ENCODE data around the gene MYPOP. TPM values are rescaled to one million over a fixed set of nuclear protein-coding genes. Genes with fewer than 3 reads are reported as not detected.

MYPOP gene
- total RNA-seq, 1 experiment from 2014 or later = 13.6 TPM

DNA sequence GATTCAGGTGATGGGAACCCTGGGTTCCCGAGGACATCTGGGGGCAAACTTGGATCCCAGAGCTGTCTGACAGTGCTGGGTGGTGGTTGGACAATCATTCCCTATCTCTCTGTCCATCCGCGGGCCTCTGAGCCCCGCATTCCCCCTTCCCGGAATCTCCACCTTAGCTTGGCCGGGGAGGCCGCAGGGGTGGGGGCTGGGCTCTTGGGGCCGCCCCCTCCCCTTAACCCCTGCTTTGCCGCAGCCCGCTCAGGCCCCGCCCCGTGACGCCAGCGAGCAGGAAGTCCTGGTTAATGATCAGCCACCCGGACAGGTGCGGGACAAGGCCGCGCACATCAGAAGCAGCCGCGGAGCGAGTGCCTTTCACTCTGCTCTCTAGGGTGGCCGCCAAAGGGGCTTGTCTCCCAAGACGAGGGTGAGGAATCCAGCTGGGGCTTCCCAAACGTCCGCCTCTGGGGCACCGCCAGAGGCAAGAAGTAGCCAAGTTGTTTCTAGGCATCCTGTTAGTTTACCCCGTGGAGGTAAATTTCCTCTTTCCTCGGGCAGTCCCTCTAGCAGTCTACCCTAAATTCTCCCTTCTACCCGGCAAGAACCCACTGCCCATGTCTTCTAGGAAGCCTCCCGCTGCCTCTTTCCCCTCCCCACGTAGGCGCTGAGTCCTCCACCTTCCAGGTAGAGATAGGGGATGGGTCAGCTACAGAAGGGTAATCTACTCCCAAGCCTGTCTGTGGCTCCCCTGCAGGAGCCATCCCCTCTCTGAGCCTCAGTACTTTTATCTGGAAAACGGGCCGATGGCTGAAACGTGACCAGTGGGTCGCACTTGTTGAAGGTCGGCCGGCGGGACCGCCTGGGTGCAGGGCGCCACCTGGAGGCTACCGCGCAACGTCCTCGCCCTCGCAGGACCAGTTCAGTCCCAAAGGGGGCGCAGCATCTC is 19.5 kb downstream of the MYPOP start:
- ChIA-PET CTCF (interaction anchor here (0.6 to 1.8 kb wide), 3 partner anchors 19 to 377 kb away, joined by 3 to 6 read pairs (median 6); partner anchors contain the start of gene FOXA3), POLR2A (ENCODE audit: unreplicated experiment) (interaction anchor here (0.6 kb wide), 1 partner anchor 114 kb away, joined by 4 read pairs; the partner anchor contains the start of gene SIX5)
- H2AFZ ChIP-seq = no peak overlapping the region
- peak overlapping the region; percentile 69 for H3K4me2 ChIP-seq
- no peaks in the 10 kb centered on the region for H3K27me3 ChIP-seq (ENCODE audit: insufficient read depth, low read depth)
- H3F3A ChIP-seq (ENCODE audit: insufficient read depth, low read depth) = peaks cover 36% of the 10 kb centered on the region
- no peaks in the 10 kb centered on the region for H3K9me3 ChIP-seq (ENCODE audit: insufficient read depth, low read depth)
- no peaks in the 10 kb centered on the region for H3K9me2 ChIP-seq (ENCODE audit: insufficient read depth)
- peaks cover 23% of the 10 kb centered on the region for H3K79me2 ChIP-seq (ENCODE audit: low read depth)
- peaks cover 32% of the 10 kb centered on the region for H4K20me1 ChIP-seq (ENCODE audit: insufficient read depth)
- H3K4me3 ChIP-seq = peak overlapping the region; percentile 41; the same call in 1 of the 2 replicates
- TF ChIP-seq, protein P1, sequence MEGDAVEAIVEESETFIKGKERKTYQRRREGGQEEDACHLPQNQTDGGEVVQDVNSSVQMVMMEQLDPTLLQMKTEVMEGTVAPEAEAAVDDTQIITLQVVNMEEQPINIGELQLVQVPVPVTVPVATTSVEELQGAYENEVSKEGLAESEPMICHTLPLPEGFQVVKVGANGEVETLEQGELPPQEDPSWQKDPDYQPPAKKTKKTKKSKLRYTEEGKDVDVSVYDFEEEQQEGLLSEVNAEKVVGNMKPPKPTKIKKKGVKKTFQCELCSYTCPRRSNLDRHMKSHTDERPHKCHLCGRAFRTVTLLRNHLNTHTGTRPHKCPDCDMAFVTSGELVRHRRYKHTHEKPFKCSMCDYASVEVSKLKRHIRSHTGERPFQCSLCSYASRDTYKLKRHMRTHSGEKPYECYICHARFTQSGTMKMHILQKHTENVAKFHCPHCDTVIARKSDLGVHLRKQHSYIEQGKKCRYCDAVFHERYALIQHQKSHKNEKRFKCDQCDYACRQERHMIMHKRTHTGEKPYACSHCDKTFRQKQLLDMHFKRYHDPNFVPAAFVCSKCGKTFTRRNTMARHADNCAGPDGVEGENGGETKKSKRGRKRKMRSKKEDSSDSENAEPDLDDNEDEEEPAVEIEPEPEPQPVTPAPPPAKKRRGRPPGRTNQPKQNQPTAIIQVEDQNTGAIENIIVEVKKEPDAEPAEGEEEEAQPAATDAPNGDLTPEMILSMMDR (conservative IDR thresholded peaks at IDR 0.05) = peak; percentile 99
- TF ChIP-seq EZH2 (IDR thresholded peaks at IDR 0.05; ENCODE audit: low read depth) = no peak
- H3K27ac ChIP-seq = no peak overlapping the region
- intact Hi-C loops (cut with micrococcal nuclease; ENCODE audit: unreplicated experiment) = loop anchor here (1.0 to 5.0 kb wide), 3 partner anchors 66 to 134 kb away; partner anchors contain the start of gene SIX5
- H3K36me3 ChIP-seq (ENCODE audit: low read depth) = no peaks in the 10 kb centered on the region
- no TSS peak for BruUV-seq (replicated peaks)
- DNase-seq = peak; percentile 70 to 87
- peaks cover 26% of the 10 kb centered on the region for H3K4me1 ChIP-seq (replicated peaks; ENCODE audit: insufficient read depth)

DNA sequence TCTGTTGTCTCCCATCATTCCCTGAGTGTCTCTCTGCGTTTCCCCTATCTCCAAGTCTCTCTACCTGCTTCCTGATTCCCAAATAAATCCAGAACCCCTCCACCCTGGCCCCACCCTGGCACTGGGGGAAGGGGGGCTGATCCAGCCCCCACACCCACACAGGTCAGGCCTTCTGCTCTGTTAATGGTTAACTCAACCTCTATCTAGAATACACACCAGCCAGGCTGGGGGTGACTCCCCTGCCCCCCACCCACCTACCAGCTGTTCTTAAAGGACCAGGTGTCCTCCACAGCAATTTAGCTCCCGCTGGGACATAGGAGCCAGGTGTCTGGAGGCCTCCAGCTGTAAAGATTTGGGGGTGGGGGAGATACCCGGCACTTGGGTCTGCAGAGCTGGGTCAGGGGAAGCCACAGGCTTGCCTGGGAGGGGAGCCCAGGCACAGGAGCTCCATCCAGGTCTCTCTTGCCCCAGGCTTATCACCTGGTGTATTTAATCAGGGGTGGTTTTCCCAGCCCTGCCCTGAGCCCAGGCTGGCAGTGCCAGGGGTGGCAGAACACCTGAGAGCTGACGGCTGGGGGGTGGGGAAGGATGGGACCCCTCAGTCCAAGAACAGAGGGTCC is 20.4 kb downstream of the MYPOP start:
- intact Hi-C loops (cut with micrococcal nuclease; ENCODE audit: unreplicated experiment) = loop anchor here (5.0 kb wide), 2 partner anchors 115 to 135 kb away; partner anchors contain the start of gene SIX5
- no peak overlapping the region for H3K27ac ChIP-seq
- peaks cover 23% of the 10 kb centered on the region for H3K79me2 ChIP-seq (ENCODE audit: low read depth)
- ChIA-PET CTCF (interaction anchor here (0.7 to 1.8 kb wide), 2 partner anchors 18 to 99 kb away, joined by 6 to 7 read pairs; partner anchors contain the start of genes DMPK and FOXA3), POLR2A (ENCODE audit: unreplicated experiment) (interaction anchor here (0.6 kb wide), 1 partner anchor 113 kb away, joined by 4 read pairs; the partner anchor contains the start of gene SIX5)
- H3K27me3 ChIP-seq (ENCODE audit: insufficient read depth, low read depth) = no peaks in the 10 kb centered on the region
- H3K9me3 ChIP-seq (ENCODE audit: insufficient read depth, low read depth) = no peaks in the 10 kb centered on the region
- H3K9me2 ChIP-seq (ENCODE audit: insufficient read depth) = no peaks in the 10 kb centered on the region
- no TSS peak for BruUV-seq (replicated peaks)
- H3K4me2 ChIP-seq = no peak overlapping the region; the same call in 1 of the 2 replicates
- peaks cover 31% of the 10 kb centered on the region for H3F3A ChIP-seq (ENCODE audit: insufficient read depth, low read depth)
- H3K4me3 ChIP-seq = no peak overlapping the region
- peaks cover 27% of the 10 kb centered on the region for H3K4me1 ChIP-seq (replicated peaks; ENCODE audit: insufficient read depth)
- H3K36me3 ChIP-seq (ENCODE audit: low read depth) = no peaks in the 10 kb centered on the region
- no peak overlapping the region for H2AFZ ChIP-seq
- DNase-seq = no peak
- peaks cover 32% of the 10 kb centered on the region for H4K20me1 ChIP-seq (ENCODE audit: insufficient read depth)
- TF ChIP-seq, protein P1 (conservative IDR thresholded peaks at IDR 0.05) = no peak
- TF ChIP-seq EZH2 (IDR thresholded peaks at IDR 0.05; ENCODE audit: low read depth) = no peak
